ENCODE data around the gene F2RL3. TPM values are rescaled to one million over a fixed set of nuclear protein-coding genes. Genes with fewer than 3 reads are reported as not detected.

F2RL3 gene
- total RNA-seq, 2 experiments from 2014 or later = not detected

DNA sequence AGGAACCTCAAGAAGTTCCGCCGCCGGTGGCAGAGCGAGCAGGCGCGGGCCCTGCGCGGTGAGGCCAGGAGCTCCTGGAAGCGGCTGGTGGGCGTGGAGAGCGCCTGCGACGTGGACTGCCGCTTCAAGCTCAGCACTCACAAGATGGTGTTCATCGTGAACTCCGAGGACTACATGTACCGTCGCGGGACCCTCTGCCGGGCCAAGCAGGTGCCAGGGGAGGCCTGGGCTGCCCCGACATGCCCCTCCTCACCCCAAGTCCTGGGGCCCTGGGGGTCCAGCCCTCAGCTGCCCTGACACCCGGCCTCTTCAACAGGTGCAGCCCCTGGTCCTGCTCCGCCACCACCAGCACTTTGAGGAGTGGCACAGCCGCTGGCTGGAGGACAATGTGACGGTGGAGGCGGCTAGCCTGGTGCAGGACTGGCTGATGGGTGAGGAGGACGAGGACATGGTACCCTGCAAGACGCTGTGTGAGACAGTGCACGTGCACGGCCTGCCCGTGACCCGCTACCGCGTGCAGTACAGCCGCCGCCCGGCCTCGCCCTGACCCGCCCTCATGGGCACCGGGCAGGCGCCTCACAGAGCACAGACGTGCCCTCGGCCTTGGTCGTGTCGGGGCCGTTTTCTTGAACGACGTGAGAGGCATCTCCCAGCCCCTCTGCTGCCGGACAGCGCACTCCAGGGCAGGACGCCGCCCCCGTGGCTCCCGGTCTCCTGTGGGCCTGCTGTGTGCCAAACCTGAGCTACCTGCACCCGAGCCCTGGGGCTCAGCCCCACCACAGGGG is 10.4 kb upstream of the F2RL3 start:
- H3K4me1 Mint-ChIP-seq (ENCODE audit: low read depth) = peaks cover 11% of the 10 kb centered on the region
- DNase-seq = no peak
- no peak overlapping the region for H3K4me3 Mint-ChIP-seq
- no peaks in the 10 kb centered on the region for H3K27me3 Mint-ChIP-seq
- ChIA-PET POLR2A (no interaction called here), CTCF (no interaction called here)
- peaks cover 51% of the 10 kb centered on the region for H3K36me3 Mint-ChIP-seq
- intact Hi-C loops (cut with micrococcal nuclease) = no loop called here
- no peak overlapping the region for H3K27ac Mint-ChIP-seq
- H3K9me3 Mint-ChIP-seq = peaks cover 22% of the 10 kb centered on the region

DNA sequence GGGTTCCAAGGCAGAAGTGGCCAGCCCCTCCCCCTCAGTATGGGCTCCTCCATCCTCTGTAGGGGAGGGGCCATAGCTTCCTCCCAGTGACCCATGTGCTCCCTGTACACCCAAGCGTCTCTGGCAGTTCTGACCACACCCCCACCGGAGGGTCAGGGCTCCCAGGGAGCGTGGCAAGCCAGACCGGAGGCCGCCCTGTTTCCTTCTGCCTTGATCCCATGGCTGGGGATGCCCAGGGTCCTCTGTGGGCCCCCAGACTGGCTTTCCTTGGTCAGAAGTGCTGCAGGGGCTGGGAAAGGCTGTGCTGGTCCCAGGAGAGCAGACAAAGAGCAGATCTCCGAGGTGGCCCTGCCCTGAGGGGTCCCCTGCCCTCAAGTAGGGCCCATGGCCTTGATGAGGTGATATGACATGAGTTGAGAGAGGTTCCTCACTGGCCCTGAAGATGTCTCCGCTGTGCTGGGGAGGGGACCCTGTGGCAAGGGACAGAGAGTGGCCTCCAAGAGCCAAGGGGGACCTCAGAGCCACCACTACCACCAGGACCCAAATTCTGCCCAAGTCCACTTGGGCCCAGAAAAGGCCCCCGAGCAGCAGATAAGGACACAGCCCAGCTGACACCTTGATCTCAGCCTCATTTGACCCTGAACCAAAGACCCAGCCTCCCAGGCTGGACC is 7.8 kb upstream of the F2RL3 start:
- Mint-ChIP-seq H3K27me3 (no peaks in the 10 kb centered on the region), H3K4me1 (ENCODE audit: low read depth) (no peaks in the 10 kb centered on the region), H3K27ac (no peak overlapping the region), H3K36me3 (peaks cover 41% of the 10 kb centered on the region), H3K9me3 (peaks cover 22% of the 10 kb centered on the region), H3K4me3 (no peak overlapping the region)
- no peak for DNase-seq
- intact Hi-C loops (cut with micrococcal nuclease) = no loop called here
- POLR2A ChIA-PET = no interaction called here
- CTCF ChIA-PET = no interaction called here

- ChIA-PET CTCF (no interaction called here), POLR2A (no interaction called here)
- Mint-ChIP-seq H3K27ac (no peak overlapping the region), H3K4me3 (no peak overlapping the region), H3K36me3 (peaks cover 36% of the 10 kb centered on the region), H3K4me1 (ENCODE audit: low read depth) (no peaks in the 10 kb centered on the region), H3K27me3 (no peaks in the 10 kb centered on the region), H3K9me3 (peaks cover 22% of the 10 kb centered on the region)
- intact Hi-C loops (cut with micrococcal nuclease) = no loop called here
- no peak for DNase-seq
These were observed 6.7 kb upstream of the F2RL3 start for GRCh38 chr19:16882146-16882545.

- Mint-ChIP-seq H3K9me3 (peaks cover 22% of the 10 kb centered on the region), H3K36me3 (peaks cover 31% of the 10 kb centered on the region), H3K4me3 (no peak overlapping the region), H3K27ac (no peak overlapping the region), H3K4me1 (ENCODE audit: low read depth) (peaks cover 1% of the 10 kb centered on the region), H3K27me3 (no peaks in the 10 kb centered on the region)
- no peak for DNase-seq
- intact Hi-C loops (cut with micrococcal nuclease) = no loop called here
- POLR2A ChIA-PET = no interaction called here
- CTCF ChIA-PET = no interaction called here
These were observed 5.3 kb upstream of the F2RL3 start for GRCh38 chr19:16883522-16883921.

GRCh38 chr19:16885166-16885565 is 3.6 kb upstream of the F2RL3 start:
- POLR2A ChIA-PET = no interaction called here
- CTCF ChIA-PET = no interaction called here
- Mint-ChIP-seq H3K4me1 (ENCODE audit: low read depth) (peaks cover 2% of the 10 kb centered on the region), H3K27ac (no peak overlapping the region), H3K27me3 (peaks cover 6% of the 10 kb centered on the region), H3K9me3 (peaks cover 22% of the 10 kb centered on the region), H3K36me3 (peaks cover 18% of the 10 kb centered on the region), H3K4me3 (no peak overlapping the region)
- intact Hi-C loops (cut with micrococcal nuclease) = no loop called here
- DNase-seq = no peak

DNA sequence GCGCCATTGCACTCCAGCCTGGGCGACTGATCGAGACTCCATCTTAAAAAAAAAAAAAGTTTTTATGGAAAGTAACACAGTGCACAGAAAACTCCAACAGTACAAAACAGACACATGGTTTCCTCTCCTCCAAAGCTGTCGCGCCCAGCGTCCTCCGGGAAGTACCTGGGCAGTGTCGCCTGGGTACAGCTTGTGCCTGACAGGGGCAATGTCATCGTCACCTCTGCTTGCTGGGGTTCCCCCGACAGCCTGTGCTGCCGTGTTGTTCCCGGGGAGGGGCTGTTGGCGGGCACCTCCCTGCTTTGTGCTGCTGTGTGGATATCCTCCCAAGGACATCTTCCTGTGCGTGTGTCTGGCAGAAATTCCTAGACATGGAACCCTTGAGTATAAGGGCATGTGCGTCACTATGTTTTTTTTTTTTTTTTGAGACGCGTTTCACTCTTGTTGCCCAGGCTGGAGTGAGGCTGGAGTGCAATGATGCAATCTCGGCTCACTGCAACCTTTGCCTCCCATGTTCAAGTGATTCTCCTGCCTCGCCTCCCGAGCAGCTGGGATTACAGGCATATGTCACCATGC is 2.4 kb upstream of the F2RL3 start:
- peaks cover 8% of the 10 kb centered on the region for H3K27me3 Mint-ChIP-seq
- peaks cover 2% of the 10 kb centered on the region for H3K4me1 Mint-ChIP-seq (ENCODE audit: low read depth)
- H3K36me3 Mint-ChIP-seq = peaks cover 7% of the 10 kb centered on the region
- no peak overlapping the region for H3K27ac Mint-ChIP-seq
- no peak overlapping the region for H3K4me3 Mint-ChIP-seq
- intact Hi-C loops (cut with micrococcal nuclease) = no loop called here
- ChIA-PET POLR2A (interaction anchor here (0.7 kb wide), 1 partner anchor 25 kb away, joined by 3 read pairs; no protein-coding TSS in a partner anchor), CTCF (no interaction called here)
- DNase-seq = no peak
- H3K9me3 Mint-ChIP-seq = peaks cover 16% of the 10 kb centered on the region

DNA sequence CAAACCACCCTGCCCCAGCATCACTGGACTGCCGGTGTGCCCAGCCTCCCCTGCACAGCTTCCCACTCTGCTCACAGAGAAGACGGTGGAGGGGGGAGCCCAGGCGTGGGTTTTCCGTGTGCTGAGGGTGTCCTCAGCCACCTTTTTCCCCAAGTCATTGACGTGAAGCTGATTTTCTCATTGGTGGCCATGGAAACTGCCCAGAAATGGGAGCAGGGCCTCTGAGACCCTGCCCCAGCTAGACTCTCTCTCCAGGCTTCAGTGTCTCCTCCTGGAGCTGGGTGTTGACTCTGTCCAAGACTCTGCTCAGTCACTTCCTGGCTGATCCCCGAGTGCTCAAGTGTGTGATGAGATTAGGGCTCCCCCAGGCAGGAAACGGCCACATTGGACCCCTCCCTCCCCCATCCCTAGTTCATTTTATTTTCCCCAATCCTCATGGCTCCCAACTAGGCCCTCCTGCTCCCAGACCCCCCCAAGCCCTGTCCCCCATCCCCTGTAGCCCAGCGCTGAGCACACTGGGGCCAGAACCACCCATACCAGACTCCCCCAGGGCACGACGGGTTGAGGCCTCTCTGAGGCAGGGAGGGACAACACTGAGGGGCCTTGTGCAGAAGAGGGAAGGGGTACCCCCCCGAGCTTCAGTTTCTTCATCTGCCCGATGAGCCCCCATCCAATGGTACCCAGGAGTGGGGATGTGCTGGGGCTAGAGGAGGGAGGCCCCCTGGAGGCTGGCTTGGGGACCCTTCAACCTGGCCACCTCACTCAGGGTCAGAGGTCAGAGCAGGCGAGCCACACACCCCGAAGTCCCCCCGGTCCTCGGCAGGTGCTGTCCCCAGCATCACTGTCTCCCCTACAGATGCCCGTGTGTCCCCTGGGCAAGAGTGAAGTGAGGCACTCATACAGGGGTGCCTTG is 1.2 kb upstream of the F2RL3 start:
- Mint-ChIP-seq H3K9me3 (peaks cover 5% of the 10 kb centered on the region), H3K4me3 (no peak overlapping the region), H3K36me3 (peaks cover 3% of the 10 kb centered on the region), H3K27me3 (peaks cover 10% of the 10 kb centered on the region), H3K4me1 (ENCODE audit: low read depth) (peaks cover 2% of the 10 kb centered on the region), H3K27ac (no peak overlapping the region)
- intact Hi-C loops (cut with micrococcal nuclease) = no loop called here
- no peak for DNase-seq
- ChIA-PET POLR2A (no interaction called here), CTCF (no interaction called here)

DNA sequence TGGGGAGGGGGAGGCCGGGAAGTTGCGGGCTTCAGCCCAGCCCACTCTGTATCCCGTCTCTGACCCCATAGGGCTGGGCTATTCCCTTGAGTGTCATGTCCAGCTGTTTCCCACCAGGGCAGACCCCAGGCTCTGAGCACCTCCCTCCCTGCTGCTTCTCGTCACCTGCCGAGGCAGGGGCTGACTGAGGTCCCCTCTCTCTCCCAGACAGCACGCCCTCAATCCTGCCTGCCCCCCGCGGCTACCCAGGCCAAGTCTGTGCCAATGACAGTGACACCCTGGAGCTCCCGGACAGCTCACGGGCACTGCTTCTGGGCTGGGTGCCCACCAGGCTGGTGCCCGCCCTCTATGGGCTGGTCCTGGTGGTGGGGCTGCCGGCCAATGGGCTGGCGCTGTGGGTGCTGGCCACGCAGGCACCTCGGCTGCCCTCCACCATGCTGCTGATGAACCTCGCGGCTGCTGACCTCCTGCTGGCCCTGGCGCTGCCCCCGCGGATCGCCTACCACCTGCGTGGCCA is 625 bp downstream of the F2RL3 start:
- intact Hi-C loops (cut with micrococcal nuclease) = no loop called here
- no peak for DNase-seq
- ChIA-PET POLR2A (no interaction called here), CTCF (no interaction called here)
- H3K27ac Mint-ChIP-seq = no peak overlapping the region
- H3K4me1 Mint-ChIP-seq (ENCODE audit: low read depth) = peaks cover 5% of the 10 kb centered on the region
- H3K27me3 Mint-ChIP-seq = peaks cover 15% of the 10 kb centered on the region
- H3K36me3 Mint-ChIP-seq = no peaks in the 10 kb centered on the region
- H3K9me3 Mint-ChIP-seq = no peaks in the 10 kb centered on the region
- H3K4me3 Mint-ChIP-seq = no peak overlapping the region

DNA sequence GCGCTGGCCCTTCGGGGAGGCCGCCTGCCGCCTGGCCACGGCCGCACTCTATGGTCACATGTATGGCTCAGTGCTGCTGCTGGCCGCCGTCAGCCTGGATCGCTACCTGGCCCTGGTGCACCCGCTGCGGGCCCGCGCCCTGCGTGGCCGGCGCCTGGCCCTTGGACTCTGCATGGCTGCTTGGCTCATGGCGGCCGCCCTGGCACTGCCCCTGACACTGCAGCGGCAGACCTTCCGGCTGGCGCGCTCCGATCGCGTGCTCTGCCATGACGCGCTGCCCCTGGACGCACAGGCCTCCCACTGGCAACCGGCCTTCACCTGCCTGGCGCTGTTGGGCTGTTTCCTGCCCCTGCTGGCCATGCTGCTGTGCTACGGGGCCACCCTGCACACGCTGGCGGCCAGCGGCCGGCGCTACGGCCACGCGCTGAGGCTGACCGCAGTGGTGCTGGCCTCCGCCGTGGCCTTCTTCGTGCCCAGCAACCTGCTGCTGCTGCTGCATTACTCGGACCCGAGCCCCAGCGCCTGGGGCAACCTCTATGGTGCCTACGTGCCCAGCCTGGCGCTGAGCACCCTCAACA is 1.2 kb downstream of the F2RL3 start:
- no peaks in the 10 kb centered on the region for H3K9me3 Mint-ChIP-seq
- DNase-seq = no peak
- intact Hi-C loops (cut with micrococcal nuclease) = no loop called here
- POLR2A ChIA-PET = no interaction called here
- no peak overlapping the region for H3K27ac Mint-ChIP-seq
- H3K4me3 Mint-ChIP-seq = no peak overlapping the region
- no peaks in the 10 kb centered on the region for H3K36me3 Mint-ChIP-seq
- peaks cover 5% of the 10 kb centered on the region for H3K4me1 Mint-ChIP-seq (ENCODE audit: low read depth)
- CTCF ChIA-PET = no interaction called here
- peaks cover 19% of the 10 kb centered on the region for H3K27me3 Mint-ChIP-seq

DNA sequence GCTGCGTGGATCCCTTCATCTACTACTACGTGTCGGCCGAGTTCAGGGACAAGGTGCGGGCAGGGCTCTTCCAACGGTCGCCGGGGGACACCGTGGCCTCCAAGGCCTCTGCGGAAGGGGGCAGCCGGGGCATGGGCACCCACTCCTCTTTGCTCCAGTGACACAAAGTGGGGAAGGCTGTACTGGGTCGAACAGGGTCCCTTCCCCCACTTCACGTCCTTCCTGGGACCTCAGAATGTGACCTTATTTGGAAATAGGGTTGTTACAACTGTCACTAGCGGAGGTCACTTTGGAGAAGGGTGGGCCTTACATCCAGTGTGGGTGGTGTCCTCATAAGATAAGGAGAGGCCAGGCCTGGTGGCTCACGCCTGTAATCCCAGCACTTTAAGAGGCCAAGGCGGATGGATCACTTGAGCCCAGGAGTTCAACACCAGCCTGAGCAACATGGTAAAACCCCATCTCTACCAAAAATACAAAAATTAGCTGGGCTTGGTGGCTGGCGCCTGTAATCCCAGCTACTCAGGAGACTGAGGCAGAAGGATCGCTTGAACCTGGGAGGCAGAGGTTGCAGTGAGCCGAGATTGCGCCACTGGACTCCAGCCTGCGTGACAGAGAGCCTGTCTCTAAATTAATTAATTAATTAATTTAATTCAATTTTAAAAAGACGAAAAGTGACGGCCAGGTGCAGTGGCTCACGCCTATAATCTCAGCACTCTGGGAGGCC is 1.8 kb downstream of the F2RL3 start:
- POLR2A ChIA-PET = no interaction called here
- no peaks in the 10 kb centered on the region for H3K36me3 Mint-ChIP-seq
- H3K27ac Mint-ChIP-seq = no peak overlapping the region
- DNase-seq = no peak
- H3K4me3 Mint-ChIP-seq = no peak overlapping the region
- CTCF ChIA-PET = no interaction called here
- no peaks in the 10 kb centered on the region for H3K9me3 Mint-ChIP-seq
- peaks cover 5% of the 10 kb centered on the region for H3K4me1 Mint-ChIP-seq (ENCODE audit: low read depth)
- intact Hi-C loops (cut with micrococcal nuclease) = no loop called here
- peaks cover 24% of the 10 kb centered on the region for H3K27me3 Mint-ChIP-seq

GRCh38 chr19:16891696-16892382 is 3.0 kb downstream of the F2RL3 start:
- intact Hi-C loops (cut with micrococcal nuclease) = no loop called here
- DNase-seq = no peak
- Mint-ChIP-seq H3K27me3 (peaks cover 24% of the 10 kb centered on the region), H3K27ac (no peak overlapping the region), H3K36me3 (no peaks in the 10 kb centered on the region), H3K4me3 (no peak overlapping the region), H3K4me1 (ENCODE audit: low read depth) (peaks cover 5% of the 10 kb centered on the region), H3K9me3 (no peaks in the 10 kb centered on the region)
- POLR2A ChIA-PET = no interaction called here
- CTCF ChIA-PET = no interaction called here
